ENCODE data around the gene TSPAN32. TPM values are rescaled to one million over a fixed set of nuclear protein-coding genes. Genes with fewer than 3 reads are reported as not detected.

TSPAN32 gene
- total and polyA plus RNA-seq, 12 donors = 2.3 to 47.5 (median 23.3) TPM

DNA sequence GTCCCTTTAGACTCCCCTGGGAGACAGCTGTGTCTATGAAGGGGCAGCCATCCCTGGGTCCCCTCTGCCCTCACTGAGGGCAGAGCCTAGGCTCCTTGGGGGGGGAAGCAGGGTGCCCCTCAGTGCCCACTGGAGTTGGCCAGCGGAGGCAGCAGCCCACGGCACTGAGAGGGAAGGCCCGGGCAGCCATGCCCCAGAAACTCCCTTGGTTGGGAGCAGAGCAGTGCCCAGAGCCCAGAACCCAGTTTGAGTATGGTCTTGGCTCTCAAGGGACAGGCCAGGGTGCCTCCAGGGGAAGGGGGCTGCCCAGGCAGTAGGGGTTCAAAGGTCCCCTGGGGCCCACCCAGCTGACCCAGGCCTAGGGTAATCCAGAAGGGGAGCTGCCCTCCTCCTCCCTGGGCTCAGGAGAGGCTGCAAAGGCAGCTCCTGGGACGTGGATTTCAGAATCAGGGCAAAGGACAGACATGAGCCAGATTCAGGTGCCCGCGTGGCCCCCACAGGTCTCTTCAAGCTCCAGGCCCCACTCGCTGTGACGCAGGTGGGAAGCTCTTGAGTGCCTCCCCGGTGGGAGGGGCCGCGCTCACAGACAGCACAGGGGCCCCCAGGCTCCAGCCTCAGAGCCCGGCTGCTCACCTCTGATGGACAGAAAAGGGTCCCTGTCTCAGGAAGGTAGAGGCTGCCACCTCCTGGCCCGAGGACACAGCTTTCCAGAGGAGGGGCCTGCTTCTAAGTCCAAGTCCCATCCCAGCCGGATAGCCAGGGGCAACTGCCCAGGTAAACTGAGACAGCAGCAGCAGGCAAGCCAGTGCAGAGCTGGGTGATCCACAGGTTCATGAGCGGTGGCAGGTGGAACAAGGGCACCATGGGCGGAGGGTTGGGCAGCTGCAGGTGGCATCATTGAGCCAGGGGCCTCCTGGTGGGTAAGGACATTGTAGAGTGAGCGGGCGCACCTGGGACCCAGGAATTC, 2.7 kb upstream of the TSPAN32 start:
- Histone ChIP-seq H3K4me3 (no peak overlapping the region), H3K27me3 (no peaks in the 10 kb centered on the region), H3K27ac (peak overlapping the region in 3 of 10 donors; percentile 25 to 40 (median 31)), H3K36me3 (peaks cover 0 to 14% (median 0%) of the 10 kb centered on the region in 9 donors), H3K9me3 (no peaks in the 10 kb centered on the region), H3K4me1 (peaks cover 0 to 56% (median 14%) of the 10 kb centered on the region in 9 donors)
- TF ChIP-seq, protein P1, sequence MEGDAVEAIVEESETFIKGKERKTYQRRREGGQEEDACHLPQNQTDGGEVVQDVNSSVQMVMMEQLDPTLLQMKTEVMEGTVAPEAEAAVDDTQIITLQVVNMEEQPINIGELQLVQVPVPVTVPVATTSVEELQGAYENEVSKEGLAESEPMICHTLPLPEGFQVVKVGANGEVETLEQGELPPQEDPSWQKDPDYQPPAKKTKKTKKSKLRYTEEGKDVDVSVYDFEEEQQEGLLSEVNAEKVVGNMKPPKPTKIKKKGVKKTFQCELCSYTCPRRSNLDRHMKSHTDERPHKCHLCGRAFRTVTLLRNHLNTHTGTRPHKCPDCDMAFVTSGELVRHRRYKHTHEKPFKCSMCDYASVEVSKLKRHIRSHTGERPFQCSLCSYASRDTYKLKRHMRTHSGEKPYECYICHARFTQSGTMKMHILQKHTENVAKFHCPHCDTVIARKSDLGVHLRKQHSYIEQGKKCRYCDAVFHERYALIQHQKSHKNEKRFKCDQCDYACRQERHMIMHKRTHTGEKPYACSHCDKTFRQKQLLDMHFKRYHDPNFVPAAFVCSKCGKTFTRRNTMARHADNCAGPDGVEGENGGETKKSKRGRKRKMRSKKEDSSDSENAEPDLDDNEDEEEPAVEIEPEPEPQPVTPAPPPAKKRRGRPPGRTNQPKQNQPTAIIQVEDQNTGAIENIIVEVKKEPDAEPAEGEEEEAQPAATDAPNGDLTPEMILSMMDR (IDR thresholded peaks at IDR 0.05) = peak in 7 of 9 donors; percentile 28 to 51 (median 38)
- ATAC-seq (no peak), DNase-seq (no peak)
- WGBS, 2 donors = 62 to 70% methylated on average over 18 of the region's 18 CpGs
- intact Hi-C loops (cut with DNase I) = loop anchor here in 3 of 10 donors (1.0 to 5.0 kb wide), 2 partner anchors 102 kb away; no protein-coding TSS in a partner anchor

DNA sequence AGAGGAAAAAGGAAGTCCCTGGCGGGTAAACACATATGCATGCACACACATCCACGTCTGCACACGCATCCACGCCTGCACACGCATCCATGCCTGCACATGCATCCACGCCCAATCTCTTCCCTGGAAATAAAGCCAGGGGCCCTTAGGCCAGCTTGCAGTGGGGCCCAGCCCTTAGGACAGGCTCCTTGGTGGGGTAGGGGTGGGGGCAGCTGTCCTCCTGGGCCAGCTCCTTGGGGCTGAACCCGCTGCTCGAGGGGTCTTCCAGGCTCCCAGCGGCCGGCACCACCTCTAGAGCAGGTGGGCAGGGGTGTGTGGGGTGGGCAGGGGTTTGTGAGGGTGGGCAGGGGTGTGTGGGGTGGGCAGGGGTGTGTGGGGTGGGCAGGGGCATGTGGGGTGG, 2.0 kb upstream of the TSPAN32 start:
- Histone ChIP-seq H3K4me3 (no peak overlapping the region), H3K4me1 (peaks cover 1 to 56% (median 19%) of the 10 kb centered on the region in 9 donors), H3K27me3 (no peaks in the 10 kb centered on the region), H3K27ac (no peak overlapping the region), H3K9me3 (no peaks in the 10 kb centered on the region), H3K36me3 (peaks cover 0 to 14% (median 0%) of the 10 kb centered on the region in 9 donors)
- 68 to 83% methylated on average over 10 of the region's 10 CpGs for WGBS, 2 donors
- DNase-seq = no peak
- ATAC-seq = no peak
- TF ChIP-seq, protein P1 (IDR thresholded peaks at IDR 0.05) = no peak
- intact Hi-C loops (cut with DNase I) = loop anchor here in 9 of 10 donors (1.0 to 10.0 kb wide), 10 partner anchors 75 to 595 kb away; partner anchors contain the start of genes CD81 (in 1 of the 9), CDKN1C (in 1 of the 9) and TSSC4 (in 1 of the 9)

DNA sequence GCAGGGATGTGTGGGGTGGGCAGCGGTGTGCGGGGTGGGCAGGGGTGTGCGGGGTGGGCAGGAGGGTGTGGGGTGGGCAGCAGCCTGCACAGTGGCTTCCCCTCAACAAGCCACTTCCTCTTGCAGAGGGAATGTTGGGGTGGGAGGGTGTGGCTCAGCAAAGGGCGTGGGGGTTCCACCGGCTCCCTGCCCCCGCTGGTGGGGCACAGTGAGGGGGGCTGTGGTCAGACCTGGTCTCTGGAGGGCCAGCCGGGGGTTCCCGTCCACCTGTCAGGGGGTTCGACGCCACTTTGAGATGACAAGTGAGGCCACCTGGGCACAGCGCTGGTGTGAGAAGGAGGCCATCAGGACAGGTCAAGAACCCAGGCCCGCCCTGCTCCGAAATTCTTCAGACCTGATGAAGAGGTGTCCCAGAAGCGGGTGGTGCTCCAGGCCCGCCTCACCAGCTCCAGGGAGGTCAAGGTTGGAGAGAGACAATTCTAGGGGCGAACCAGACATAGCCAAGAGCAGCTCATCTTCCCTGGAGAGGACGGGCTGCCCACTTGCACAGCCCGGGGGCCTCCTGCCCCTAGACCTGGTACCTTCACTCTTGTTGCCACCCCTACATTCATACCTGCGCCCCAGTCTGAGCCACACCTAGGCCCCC, 1.4 kb upstream of the TSPAN32 start:
- Histone ChIP-seq H3K4me1 (peaks cover 8 to 59% (median 26%) of the 10 kb centered on the region in 9 donors), H3K27me3 (no peaks in the 10 kb centered on the region), H3K36me3 (peaks cover 0 to 14% (median 0%) of the 10 kb centered on the region in 9 donors), H3K9me3 (no peaks in the 10 kb centered on the region), H3K27ac (peak overlapping the region in 9 of 10 donors; percentile 39 to 96 (median 88)), H3K4me3 (peak overlapping the region in 9 of 10 donors; percentile 28 to 58 (median 49))
- WGBS, 2 donors = 74 to 81% methylated on average over 17 to 19 of the region's 19 CpGs
- TF ChIP-seq, protein P1 (IDR thresholded peaks at IDR 0.05) = no peak
- intact Hi-C loops (cut with DNase I) = loop anchor here in 9 of 10 donors (2.0 to 10.0 kb wide), 9 partner anchors 74 to 594 kb away; partner anchors contain the start of genes CD81 (in 1 of the 9), CDKN1C (in 1 of the 9) and TSSC4 (in 1 of the 9)
- no peak for ATAC-seq
- no peak for DNase-seq
